Ishikawa (cell line): Measurements from ENCODE around the gene GLOD5.

Experiments
- CEBPB ChIP-seq: IDR thresholded peaks from 2 replicates; pipeline ENCODE4 v1.6.1; 2012
- CREB1 ChIP-seq: IDR thresholded peaks from 2 replicates; pipeline ENCODE4 v1.6.1; 2012; ENCODE audit warnings: low read depth
- EGR1 ChIP-seq: IDR thresholded peaks from 2 replicates; pipeline ENCODE4 v1.6.1; 2012
- EP300 ChIP-seq: IDR thresholded peaks from 2 replicates; pipeline ENCODE4 v1.6.1; 2012; ENCODE audit warnings: borderline replicate concordance
- FOXM1 ChIP-seq: IDR thresholded peaks from 2 replicates; pipeline ENCODE4 v1.6.1; 2012; ENCODE audit warnings: low read depth, borderline replicate concordance
- MAX ChIP-seq: IDR thresholded peaks from 2 replicates; pipeline ENCODE4 v1.6.1; 2012
- NFIC ChIP-seq: IDR thresholded peaks from 2 replicates; pipeline ENCODE4 v1.6.1; 2012
- RAD21 ChIP-seq: IDR thresholded peaks from 2 replicates; pipeline ENCODE4 v1.6.1; 2012; ENCODE audit warnings: low read depth
- REST ChIP-seq: IDR thresholded peaks from 2 replicates; pipeline ENCODE4 v1.6.1; 2012; ENCODE audit warnings: low read depth, mild to moderate bottlenecking
- TAF1 ChIP-seq: IDR thresholded peaks from 2 replicates; pipeline ENCODE4 v1.6.1; 2012; ENCODE audit warnings: low read depth, mild to moderate bottlenecking
- TCF12 ChIP-seq: IDR thresholded peaks from 2 replicates; pipeline ENCODE4 v1.6.1; 2012; ENCODE audit warnings: low read depth
- TEAD4 ChIP-seq: IDR thresholded peaks from 2 replicates; pipeline ENCODE4 v1.6.1; 2012
- USF1 ChIP-seq: IDR thresholded peaks from 2 replicates; pipeline ENCODE4 v1.6.1; 2012
- YY1 ChIP-seq: IDR thresholded peaks from 2 replicates; pipeline ENCODE4 v1.6.1; 2012; ENCODE audit warnings: low read depth
- ZBTB7A ChIP-seq: IDR thresholded peaks from 2 replicates; pipeline ENCODE4 v1.6.1; 2012; ENCODE audit warnings: low read depth

The GLOD5 gene

GRCh38 chrX:48715876-48716502 is 45.6 kb upstream of the GLOD5 start:
- no peak for TF ChIP-seq CEBPB
- no peak for TF ChIP-seq USF1
- no peak for TF ChIP-seq TCF12
- no peak for TF ChIP-seq YY1
- no peak for TF ChIP-seq REST
- no peak for TF ChIP-seq CREB1
- no peak for TF ChIP-seq ZBTB7A
- TF ChIP-seq TEAD4 = no peak
- no peak for TF ChIP-seq RAD21
- no peak for TF ChIP-seq EP300
- no peak for TF ChIP-seq NFIC
- no peak for TF ChIP-seq FOXM1
- TF ChIP-seq TAF1 = no peak
- TF ChIP-seq MAX = no peak
- no peak for TF ChIP-seq EGR1

- no peak for TF ChIP-seq FOXM1
- TF ChIP-seq TAF1 = no peak
- no peak for TF ChIP-seq ZBTB7A
- no peak for TF ChIP-seq EGR1
- TF ChIP-seq NFIC = no peak
- TF ChIP-seq CREB1 = no peak
- TF ChIP-seq MAX = no peak
- TF ChIP-seq RAD21 = no peak
- no peak for TF ChIP-seq YY1
- no peak for TF ChIP-seq TEAD4
- no peak for TF ChIP-seq CEBPB
- no peak for TF ChIP-seq USF1
- no peak for TF ChIP-seq TCF12
- no peak for TF ChIP-seq EP300
- no peak for TF ChIP-seq REST
Observed at GRCh38 chrX:48719958-48720357, 41.6 kb upstream of the GLOD5 start.

GRCh38 chrX:48720577-48721250 is 40.8 kb upstream of the GLOD5 start:
- no peak for TF ChIP-seq NFIC
- no peak for TF ChIP-seq USF1
- no peak for TF ChIP-seq TEAD4
- no peak for TF ChIP-seq EGR1
- TF ChIP-seq MAX = no peak
- no peak for TF ChIP-seq FOXM1
- TF ChIP-seq CREB1 = no peak
- TF ChIP-seq RAD21 = no peak
- no peak for TF ChIP-seq TCF12
- no peak for TF ChIP-seq YY1
- no peak for TF ChIP-seq ZBTB7A
- no peak for TF ChIP-seq TAF1
- TF ChIP-seq REST = no peak
- TF ChIP-seq CEBPB = no peak
- no peak for TF ChIP-seq EP300
